HEK293T (cell line): ENCODE data around the gene C1QTNF6.

Experiments
- CTCF ChIA-PET: fragments of 350-600 bp; formaldehyde crosslinking; extraction: SDS; loops from one replicate; lab custom pipeline; 2021; ENCODE audit warnings: antibody characterized with exemption, inconsistent platforms; lab: Yijun Ruan, JAX
- POLR2A ChIA-PET: fragments of 350-600 bp; formaldehyde crosslinking; extraction: SDS; loops from one replicate; lab custom pipeline; 2020; ENCODE audit warnings: antibody characterized with exemption, inconsistent platforms; lab: Yijun Ruan, JAX
- DNase-seq: peaks from one replicate; pipeline ENCODE4 v3.0.0; 2012; ENCODE audit warnings: mixed read lengths; ENCODE audit errors: extremely low spot score
- ARNT ChIP-seq: fragments of 450-650 bp; IDR thresholded peaks from 2 replicates; pipeline ENCODE4 v1.6.1; 2017; ENCODE audit warnings: mild to moderate bottlenecking
- BHLHE40 ChIP-seq: fragments of 450-650 bp; IDR thresholded peaks from 2 replicates; pipeline ENCODE4 v1.6.1; 2016; ENCODE audit warnings: mild to moderate bottlenecking, moderate library complexity, borderline replicate concordance
- CTBP1 ChIP-seq: fragments of 450-650 bp; IDR thresholded peaks from 2 replicates; pipeline ENCODE4 v1.6.1; 2016; ENCODE audit warnings: borderline replicate concordance
- ELF4 ChIP-seq: fragments of 450-650 bp; IDR thresholded peaks from 2 replicates; pipeline ENCODE4 v1.6.1; 2017; ENCODE audit warnings: antibody characterized with exemption
- FOXA1 ChIP-seq: fragments of 450-650 bp; IDR thresholded peaks from 2 replicates; pipeline ENCODE4 v1.6.1; 2016; ENCODE audit warnings: mild to moderate bottlenecking
- FOXK2 ChIP-seq: fragments of 450-650 bp; IDR thresholded peaks from 2 replicates; pipeline ENCODE4 v1.6.1; 2016; ENCODE audit warnings: mild to moderate bottlenecking
- FOXM1 ChIP-seq: fragments of 450-650 bp; IDR thresholded peaks from 2 replicates; pipeline ENCODE4 v1.6.1; 2017; ENCODE audit warnings: mild to moderate bottlenecking, borderline replicate concordance
- HDGF ChIP-seq: fragments of 450-650 bp; IDR thresholded peaks from 2 replicates; pipeline ENCODE4 v1.6.1; 2017; ENCODE audit warnings: antibody characterized with exemption, borderline replicate concordance
- L3MBTL2 ChIP-seq: fragments of 450-650 bp; conservative IDR thresholded peaks from 2 replicates; pipeline ENCODE4 v1.6.1; 2016; ENCODE audit warnings: mild to moderate bottlenecking
- LEF1 ChIP-seq: fragments of 450-650 bp; IDR thresholded peaks from 2 replicates; pipeline ENCODE4 v1.6.1; 2017; ENCODE audit warnings: mild to moderate bottlenecking, borderline replicate concordance
- NFRKB ChIP-seq: fragments of 450-650 bp; IDR thresholded peaks from 2 replicates; pipeline ENCODE4 v1.6.1; 2016; ENCODE audit warnings: mild to moderate bottlenecking, moderate library complexity
- SP1 ChIP-seq: fragments of 450-650 bp; IDR thresholded peaks from 2 replicates; pipeline ENCODE4 v1.6.1; 2017
- SUZ12 ChIP-seq: fragments of 450-650 bp; IDR thresholded peaks from 2 replicates; pipeline ENCODE4 v1.6.1; 2016; ENCODE audit warnings: mild to moderate bottlenecking
- TARDBP ChIP-seq: fragments of 450-650 bp; IDR thresholded peaks from 2 replicates; pipeline ENCODE4 v1.6.1; 2016
- ZNF384 ChIP-seq: fragments of 450-650 bp; IDR thresholded peaks from 2 replicates; pipeline ENCODE4 v1.6.1; 2016
- TF ChIP-seq, protein P1 (sequence below): fragments of 450-650 bp; IDR thresholded peaks from 2 replicates; pipeline ENCODE4 v1.6.1; 2016

Gene C1QTNF6

DNA sequence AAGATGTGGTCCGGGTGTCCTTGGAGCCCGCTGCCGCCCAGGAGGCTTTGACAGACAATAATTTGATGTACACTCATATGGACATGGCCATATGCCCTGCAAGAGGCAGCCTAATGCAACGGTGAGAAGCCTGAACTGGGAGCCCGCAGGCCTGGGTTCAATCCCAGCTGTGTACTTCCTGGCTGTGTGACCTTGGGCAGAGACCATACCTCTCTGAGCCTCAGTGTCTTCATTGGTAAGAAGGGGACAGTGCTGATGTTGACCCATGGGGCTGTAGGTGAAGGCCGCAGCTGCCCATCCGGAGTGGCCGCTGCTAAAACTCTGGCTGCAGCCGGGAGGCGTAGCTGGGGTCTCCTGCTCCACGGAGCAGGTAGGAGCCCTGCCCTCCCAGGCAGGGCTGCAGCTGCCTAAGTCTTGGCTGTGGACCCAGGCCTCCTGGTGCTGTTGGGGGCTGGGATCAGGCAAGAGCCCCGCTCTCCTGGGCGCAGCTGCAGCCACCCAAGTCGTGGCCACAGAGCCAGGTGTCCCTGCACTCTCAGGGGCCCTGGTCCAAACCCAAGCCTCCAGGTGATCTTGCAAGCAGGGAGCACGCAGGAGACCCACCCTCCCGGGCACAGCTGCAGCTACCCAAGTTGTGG is 47.2 kb downstream of the C1QTNF6 start:
- ChIA-PET CTCF (interaction anchor here (1.1 kb wide), 1 partner anchor 18 kb away, joined by 3 read pairs; no protein-coding TSS in a partner anchor), POLR2A (interaction anchor here (1.0 kb wide), 1 partner anchor 90 kb away, joined by 4 read pairs; the partner anchor contains the start of gene KCTD17)
- no peak for DNase-seq
- TF ChIP-seq ARNT (no peak), LEF1 (no peak), TARDBP (no peak), FOXA1 (no peak), FOXK2 (no peak)

DNA sequence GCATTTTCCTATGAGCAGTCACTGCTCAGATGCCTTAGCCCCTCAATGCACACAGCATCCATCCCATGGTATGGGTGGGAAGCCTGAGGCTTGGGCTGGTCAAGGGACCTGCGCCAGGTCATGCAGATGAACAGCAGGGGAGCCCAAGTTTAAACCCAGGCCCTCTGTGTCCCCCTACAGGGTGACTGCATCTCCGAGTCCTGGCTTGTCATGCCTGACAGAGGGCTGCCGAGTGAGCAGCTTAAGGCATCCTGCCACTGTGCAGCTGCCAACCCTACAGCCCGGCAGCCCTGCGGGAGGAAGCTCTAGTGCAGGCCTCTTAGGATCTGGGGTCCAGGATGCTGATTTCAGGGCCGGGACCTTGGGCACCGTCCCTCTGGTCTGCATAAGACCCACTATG is 48.3 kb downstream of the C1QTNF6 start:
- no peak for DNase-seq
- ChIA-PET POLR2A (no interaction called here), CTCF (no interaction called here)
- TF ChIP-seq, protein P1, sequence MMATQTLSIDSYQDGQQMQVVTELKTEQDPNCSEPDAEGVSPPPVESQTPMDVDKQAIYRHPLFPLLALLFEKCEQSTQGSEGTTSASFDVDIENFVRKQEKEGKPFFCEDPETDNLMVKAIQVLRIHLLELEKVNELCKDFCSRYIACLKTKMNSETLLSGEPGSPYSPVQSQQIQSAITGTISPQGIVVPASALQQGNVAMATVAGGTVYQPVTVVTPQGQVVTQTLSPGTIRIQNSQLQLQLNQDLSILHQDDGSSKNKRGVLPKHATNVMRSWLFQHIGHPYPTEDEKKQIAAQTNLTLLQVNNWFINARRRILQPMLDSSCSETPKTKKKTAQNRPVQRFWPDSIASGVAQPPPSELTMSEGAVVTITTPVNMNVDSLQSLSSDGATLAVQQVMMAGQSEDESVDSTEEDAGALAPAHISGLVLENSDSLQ = no peak
- TF ChIP-seq FOXK2 = no peak
- TF ChIP-seq FOXM1 = no peak
- TF ChIP-seq ELF4 = no peak
- TF ChIP-seq TARDBP = no peak
- TF ChIP-seq L3MBTL2 = no peak
- TF ChIP-seq ZNF384 = no peak
- TF ChIP-seq BHLHE40 = no peak
- TF ChIP-seq LEF1 = no peak

DNA sequence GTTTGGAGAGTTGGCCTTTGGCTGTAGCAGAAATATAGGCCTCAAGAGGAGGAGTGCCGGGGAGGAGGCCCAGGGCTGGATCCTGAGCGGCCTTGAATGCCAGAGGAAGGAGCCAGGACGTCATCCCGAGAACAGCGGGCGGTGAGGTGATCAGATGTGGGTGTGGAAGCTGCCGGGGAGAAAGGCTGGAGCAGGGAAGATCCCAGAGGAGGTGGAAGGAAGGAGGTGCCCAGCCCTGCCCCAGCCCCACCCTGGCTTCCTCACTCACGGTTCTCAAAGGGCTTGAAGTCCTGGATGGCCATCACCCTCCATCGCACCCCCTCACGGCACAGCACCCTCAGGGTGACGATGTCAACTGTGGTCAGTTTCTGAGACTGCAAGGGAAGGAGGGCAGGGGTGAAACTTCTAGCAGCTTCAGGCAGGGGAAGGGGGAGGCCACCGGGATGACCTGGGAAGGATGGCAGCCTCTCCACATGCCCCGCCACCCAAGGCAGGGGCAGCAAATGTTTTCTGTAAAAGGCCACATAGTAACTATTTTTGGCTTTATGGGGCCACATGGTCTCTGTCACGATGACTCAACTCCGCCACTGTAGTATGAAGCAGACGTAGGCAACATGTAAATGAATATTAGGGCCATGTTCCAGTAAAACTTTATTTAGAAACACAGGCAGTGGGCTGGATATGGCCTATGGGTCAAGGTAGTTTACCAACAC is 49.0 kb downstream of the C1QTNF6 start:
- no peak for DNase-seq
- POLR2A ChIA-PET = no interaction called here
- CTCF ChIA-PET = no interaction called here
- TF ChIP-seq SP1 (no peak), ARNT (no peak), L3MBTL2 (no peak), SUZ12 (no peak), LEF1 (no peak), CTBP1 (no peak), HDGF (no peak), BHLHE40 (no peak), TARDBP (no peak), ZNF384 (no peak), ELF4 (no peak)
- TF ChIP-seq, protein P1 = no peak

DNA sequence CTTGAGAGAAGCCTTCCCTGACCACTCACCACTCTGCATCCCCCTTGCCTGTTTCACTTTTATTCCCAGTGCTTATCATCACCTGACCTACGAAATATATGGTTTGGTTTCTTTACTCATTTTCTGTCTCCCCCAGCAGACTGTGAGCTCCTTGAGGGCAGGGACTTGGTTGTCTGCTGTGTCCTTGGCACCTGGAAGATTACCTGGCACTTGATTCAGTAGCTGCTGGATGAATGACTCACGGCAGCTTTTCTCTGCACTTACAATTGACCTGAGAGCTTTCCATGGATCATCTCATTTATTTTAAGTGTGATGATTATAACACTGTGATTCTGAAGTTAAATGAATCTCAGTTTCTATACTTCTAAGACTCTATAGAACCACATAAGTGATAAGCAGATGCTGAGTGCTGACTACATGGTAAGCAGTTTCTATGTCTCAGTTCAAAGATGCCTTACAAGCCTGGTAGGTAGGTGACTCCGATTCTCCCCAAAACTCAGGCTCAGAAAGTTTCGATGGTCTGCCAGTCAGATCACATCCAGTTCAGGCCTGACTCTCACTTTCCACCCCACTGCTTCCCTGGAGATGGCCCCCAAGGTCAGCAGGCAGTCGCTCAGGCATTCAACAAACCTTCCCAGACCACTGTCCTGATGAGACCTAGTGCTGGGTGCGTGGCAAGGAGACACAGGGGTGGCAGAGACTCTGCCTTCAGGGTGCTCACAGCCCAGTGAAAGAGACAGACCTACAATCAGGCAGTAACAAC is 50.0 kb downstream of the C1QTNF6 start:
- no peak for DNase-seq
- POLR2A ChIA-PET = no interaction called here
- CTCF ChIA-PET = no interaction called here
- TF ChIP-seq L3MBTL2 (no peak), SP1 (no peak), FOXM1 (no peak), ELF4 (no peak), ARNT (no peak), HDGF (no peak), FOXA1 (no peak), NFRKB (no peak), TARDBP (no peak)

DNA sequence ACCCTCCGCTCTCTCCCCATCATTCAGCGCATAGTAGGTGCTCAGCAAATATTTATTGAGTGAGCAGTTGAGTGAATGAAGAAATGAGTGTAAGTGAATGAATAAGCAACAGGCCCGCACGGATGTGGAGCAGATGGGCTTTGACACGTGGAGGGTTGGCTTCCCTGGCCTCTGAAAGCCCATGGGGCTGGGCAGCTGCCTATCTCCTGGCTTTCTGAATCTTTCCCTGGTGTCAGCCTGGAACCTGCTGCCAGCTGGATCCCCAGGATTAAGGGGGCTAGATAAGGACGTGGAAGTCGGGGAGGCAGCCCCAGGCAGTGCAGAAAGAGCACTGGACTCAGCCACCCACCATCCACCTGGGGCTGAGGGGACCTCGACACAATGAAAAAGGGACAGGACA is 50.9 kb downstream of the C1QTNF6 start:
- POLR2A ChIA-PET = no interaction called here
- no peak for TF ChIP-seq BHLHE40
- TF ChIP-seq TARDBP = no peak
- no peak for TF ChIP-seq SP1
- TF ChIP-seq ELF4 = no peak
- no peak for TF ChIP-seq NFRKB
- no peak for TF ChIP-seq ZNF384
- TF ChIP-seq ARNT = no peak
- TF ChIP-seq, protein P1 = no peak
- TF ChIP-seq L3MBTL2 = no peak
- no peak for TF ChIP-seq FOXA1
- no peak for TF ChIP-seq LEF1
- TF ChIP-seq FOXK2 = no peak
- DNase-seq = no peak
- CTCF ChIA-PET = no interaction called here

DNA sequence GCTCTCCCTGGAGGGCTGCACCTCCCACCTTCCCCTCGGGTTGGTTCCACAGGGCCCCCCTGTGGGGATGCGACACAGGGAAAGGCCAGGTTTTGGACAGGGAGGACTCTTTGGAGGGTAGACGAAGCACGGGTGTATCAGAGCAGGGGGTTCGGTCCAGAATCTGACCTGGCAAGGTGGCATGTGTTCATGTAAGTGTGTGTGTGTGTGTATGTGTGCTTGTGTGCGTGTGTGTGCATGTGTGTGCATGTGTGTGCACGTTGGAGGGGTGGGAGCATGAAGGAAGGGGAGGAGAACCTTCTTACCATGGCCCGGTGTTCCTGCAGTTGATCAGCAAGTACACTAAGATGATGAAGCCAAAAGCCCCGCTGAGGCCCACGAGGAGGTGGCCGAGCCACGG is 53.0 kb downstream of the C1QTNF6 start:
- DNase-seq = no peak
- TF ChIP-seq SP1 (no peak), ZNF384 (no peak), TARDBP (no peak), NFRKB (no peak), ELF4 (no peak), FOXM1 (no peak), ARNT (no peak), LEF1 (no peak), FOXA1 (no peak)
- CTCF ChIA-PET = no interaction called here
- POLR2A ChIA-PET = no interaction called here
